GM19438 (cell line): ENCODE data around the gene APP.

Source experiments
- ATAC-seq: cut with Tn5 transposase; IDR thresholded peaks from one replicate; pipeline ENCODE4 v1.9.1; 2021; ENCODE audit warnings: low read depth; ENCODE audit not compliant: unreplicated experiment

APP gene

GRCh38 chr21:26170471-26171257 lies at the start of gene APP:
Gene APP (minus strand): TSS chr21:26170770. CDS start chr21:26170620, 150 bp downstream.
- peak; percentile 74 for ATAC-seq

DNA sequence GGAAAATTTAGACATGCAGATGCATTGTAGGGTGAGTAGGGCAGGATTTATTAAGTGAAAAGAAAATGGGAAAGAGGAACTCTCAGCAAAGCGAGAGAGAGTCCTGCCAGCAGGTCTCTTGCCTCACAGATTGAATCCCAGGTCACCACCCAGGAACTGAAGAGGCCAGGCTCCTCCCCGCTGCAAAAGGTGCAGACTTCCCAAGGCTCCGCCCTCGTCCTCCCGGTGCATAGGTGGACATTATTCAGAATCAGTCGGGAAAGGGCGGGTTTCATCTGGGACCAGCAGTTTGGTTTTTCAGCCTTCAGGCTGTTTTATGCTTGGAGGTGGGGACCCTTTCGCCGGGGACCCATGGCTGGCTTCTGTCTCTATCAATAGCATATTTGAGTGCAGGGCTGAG lies 41.6 kb upstream of the APP start:
- ATAC-seq, result no peak

DNA sequence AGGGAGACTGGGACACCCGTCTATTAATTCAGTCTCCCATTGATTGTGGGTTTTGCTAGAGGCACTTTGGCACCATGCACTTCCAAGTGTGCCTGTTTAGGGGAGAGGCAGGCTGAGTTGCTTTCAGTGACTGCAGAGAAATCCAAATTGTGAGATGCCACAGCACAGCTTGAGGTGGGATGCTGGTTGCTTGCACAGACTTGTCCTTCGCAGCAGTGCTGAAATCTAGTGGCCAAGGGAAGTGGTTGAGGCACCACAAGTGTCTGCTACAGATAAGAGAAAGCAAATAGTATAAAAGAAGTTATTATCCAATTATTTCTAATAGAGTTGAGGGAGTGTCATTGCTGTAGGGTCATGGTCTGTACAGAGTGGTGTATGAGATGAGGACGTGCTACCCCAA lies 40.0 kb upstream of the APP start:
- ATAC-seq, result no peak

DNA sequence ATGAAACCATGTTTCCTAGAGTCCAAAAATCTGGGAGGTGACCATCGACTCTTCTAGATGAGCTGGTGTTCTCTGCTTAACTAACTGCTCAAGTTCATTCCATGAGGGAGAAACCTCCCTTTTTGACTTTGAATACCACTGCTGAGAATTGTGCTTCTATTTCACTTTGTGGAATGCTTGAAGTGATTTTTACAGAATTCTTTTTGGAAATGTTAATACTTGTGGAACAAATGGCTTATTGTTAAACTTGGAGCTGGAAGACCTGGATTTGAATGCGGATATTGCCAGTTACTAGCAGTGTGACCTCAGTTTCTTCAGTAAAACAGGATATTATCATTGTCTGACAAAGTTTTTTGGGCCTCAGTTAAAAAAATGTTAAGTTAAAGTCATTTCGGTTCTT lies 36.5 kb upstream of the APP start:
- ATAC-seq, result no peak

DNA sequence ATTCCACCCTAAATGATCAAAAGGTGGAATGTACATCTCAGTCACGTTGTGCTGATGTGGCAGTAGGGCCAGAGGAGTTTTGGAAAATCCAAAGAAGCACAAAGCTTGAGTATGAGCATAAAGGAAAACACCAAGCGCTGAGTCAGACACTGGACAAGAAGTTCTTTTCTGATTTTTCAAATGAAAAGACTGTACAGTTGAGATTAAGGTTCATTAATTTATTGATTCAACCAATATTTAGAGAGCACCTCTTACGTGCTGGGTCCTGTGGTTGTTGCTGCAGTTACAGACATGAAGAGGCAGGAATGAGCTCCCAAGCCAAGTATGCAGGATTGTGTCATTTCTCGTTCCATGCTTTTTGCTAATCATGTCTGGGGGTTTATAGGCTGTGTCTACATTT lies 28.9 kb upstream of the APP start:
- ATAC-seq, result no peak

GRCh38 chr21:26195708-26196107 lies 25.1 kb upstream of the APP start:
- no peak for ATAC-seq

- ATAC-seq, result no peak
These were observed 24.3 kb upstream of the APP start for GRCh38 chr21:26194811-26195251.

DNA sequence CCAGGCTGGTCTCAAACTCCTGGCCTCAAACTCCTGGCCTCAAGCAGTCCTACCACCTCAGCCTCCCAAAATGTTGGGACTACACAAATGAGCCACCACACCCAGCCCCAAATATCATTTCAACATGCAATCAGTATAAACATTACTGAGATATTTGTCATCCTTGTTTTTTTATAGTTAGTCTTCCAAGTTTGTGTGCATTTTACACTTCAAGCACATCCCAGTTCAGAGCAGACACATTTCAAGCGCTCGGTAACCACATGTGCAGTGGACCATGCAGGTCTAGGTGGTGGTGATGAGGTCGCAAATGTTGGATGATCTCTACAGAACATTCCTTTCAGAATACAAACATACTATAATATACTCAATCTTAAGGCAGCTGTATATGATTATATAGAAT lies 23.8 kb upstream of the APP start:
- ATAC-seq, result no peak

GRCh38 chr21:26191609-26192008 lies 21.0 kb upstream of the APP start:
- ATAC-seq, result no peak

DNA sequence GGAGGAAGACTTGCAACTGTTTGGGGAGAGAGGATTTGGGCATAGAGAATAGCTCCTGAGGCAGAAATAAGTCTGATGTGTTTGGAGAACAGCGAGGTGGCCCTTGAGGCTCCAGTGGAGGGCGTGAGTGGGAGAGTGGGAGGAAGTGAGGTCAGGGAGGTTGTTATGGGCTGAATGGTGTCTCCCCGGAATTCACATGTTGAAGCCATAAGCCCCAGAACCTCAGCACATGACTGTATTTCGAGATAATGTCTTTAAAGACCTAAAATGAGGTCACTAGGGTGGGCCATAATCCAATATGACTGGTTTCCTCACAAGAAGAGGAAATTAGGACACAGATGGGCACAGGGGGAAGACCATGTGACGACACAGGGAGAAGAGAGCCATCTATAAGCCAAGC lies 17.9 kb upstream of the APP start:
- ATAC-seq, result no peak

GRCh38 chr21:26185446-26185845 lies 14.9 kb upstream of the APP start:
- ATAC-seq, result no peak

GRCh38 chr21:26185021-26185420 lies 14.5 kb upstream of the APP start:
- ATAC-seq, result no peak

DNA sequence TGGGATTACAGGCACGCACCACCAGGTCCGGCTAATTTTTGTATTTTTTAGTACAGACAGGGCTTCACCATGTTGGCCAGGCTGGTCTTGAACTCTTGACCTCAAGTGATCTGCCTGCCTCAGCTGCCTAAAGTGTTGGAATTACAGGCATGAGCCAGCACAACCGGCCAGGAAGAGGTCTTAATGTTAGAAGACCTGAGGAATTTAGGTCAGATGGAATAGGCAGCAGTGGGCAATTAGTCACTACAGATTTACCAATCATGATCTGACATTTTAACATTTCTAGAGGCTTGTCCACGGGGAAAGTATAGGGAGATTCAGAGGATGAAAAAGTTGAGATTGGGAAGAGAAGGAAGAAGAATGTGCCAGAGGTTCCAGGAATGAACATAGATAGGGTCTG lies 8.9 kb upstream of the APP start:
- ATAC-seq, result no peak

- peak; percentile 58 for ATAC-seq
These were observed 7.3 kb upstream of the APP start for GRCh38 chr21:26177746-26178426.

DNA sequence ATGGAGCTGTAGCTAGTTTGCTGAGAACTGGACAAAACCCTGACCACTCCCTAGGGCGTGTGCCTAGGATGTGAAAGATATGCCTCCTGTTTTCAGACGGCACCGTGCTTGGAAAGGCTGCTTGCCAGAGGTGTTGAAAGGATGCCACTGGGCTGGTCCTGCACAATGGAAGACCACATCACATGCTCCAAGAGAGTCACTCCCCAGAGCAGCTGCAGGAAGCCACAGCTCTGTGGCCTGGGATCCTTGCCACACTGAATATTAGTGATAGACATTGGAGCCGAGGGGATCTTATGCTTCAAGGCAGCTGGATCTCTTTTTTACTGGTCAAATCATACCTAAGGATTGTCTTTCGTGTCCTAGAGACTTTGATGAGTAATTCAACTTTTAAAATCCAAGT lies 6.6 kb upstream of the APP start:
- no peak for ATAC-seq

GRCh38 chr21:26171258-26172100 lies 909 bp upstream of the APP start:
- ATAC-seq, result no peak

DNA sequence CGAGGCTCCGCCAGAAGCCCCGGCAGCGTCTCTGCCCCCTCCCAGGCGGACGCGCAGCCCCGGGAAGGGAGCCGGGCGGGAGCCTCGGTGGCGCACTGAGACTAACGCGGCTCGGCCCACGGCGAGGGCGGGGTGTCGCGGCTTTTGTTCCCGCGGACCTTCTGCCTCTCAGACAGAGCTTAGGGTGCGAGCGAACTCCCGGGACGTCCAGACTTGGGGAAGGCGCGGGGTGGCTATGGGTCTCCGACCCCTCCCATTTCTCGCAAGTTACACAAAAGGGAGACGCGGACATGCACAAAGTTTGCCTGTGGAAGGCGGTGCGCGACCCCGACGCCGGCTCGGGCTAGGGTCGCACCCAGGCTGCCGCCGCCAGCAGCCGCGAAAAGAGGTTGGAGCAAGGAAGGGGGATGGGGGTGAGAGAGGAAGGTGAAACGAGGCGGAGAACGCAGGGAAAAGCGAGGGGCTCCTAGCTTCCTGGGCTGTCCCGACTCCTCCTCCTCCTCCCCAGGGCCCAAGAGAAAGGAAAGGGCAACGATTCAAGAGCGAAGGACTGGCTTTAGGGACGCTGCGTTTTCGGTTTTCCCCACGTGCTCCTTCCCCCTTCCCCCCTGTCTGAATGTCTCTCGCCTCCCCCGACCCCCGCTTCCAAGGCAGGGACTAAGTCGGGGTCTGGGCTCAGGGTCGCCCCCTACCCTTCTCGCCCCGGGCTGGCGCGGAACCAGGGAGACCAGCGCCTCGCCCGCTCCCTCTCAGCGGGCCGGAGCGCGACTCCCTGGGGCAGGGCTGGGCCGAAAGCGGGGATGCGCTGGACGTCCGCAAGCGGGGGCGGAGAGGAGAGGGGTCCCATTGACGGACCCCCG lies 729 bp downstream of the APP start:
- ATAC-seq, result peak; percentile 24

GRCh38 chr21:26169061-26169610 lies 1.4 kb downstream of the APP start:
- ATAC-seq, result peak; percentile 57

GRCh38 chr21:26168371-26168770 lies 2.2 kb downstream of the APP start:
- no peak for ATAC-seq

DNA sequence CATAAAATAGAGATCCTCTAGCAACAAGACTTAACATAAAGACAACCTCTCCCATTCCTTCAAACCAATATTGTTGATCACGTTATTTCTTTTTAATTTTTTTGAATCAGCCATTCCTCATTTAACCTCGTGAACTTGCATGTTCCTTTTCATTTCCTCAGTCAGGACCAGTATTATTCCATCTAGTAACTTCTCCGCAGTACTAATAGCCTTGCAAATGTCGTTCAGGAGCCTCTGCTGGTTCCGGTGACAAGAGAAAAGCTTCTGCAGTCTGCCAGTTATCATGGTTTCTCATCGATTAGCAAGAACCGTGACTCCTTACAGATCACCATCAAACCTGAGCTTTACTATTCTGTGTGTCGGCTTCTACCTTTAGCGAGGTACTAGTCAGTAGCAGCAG lies 3.0 kb downstream of the APP start:
- no peak for ATAC-seq
